Fibroblast of lung (primary cell): ENCODE data around the gene COG8. TPM values are rescaled to one million over a fixed set of nuclear protein-coding genes. Genes with fewer than 3 reads are reported as not detected.
A peak's percentile ranks its signal among the peaks of the same experiment; 100 is the strongest.

Experiments
- DNase-seq, 2 donors: peaks; one replicate each; pipeline versions ENCODE4 v3.0.0 to v3.0.0-alpha.2; 2010; ENCODE audit warnings: low read depth in 2 of 2
- H2AFZ ChIP-seq: 2 replicates; pipeline ENCODE4 v1.5.1; 2012; ENCODE audit warnings: low read length, control low read depth, inconsistent platforms
- H3K27ac ChIP-seq: 2 replicates; pipeline ENCODE4 v1.5.1; 2011; ENCODE audit warnings: low read length, control low read depth; ENCODE audit not compliant: insufficient read depth
- H3K27me3 ChIP-seq: 2 replicates; pipeline ENCODE4 v1.5.1; 2011; ENCODE audit warnings: mild to moderate bottlenecking, low read length; ENCODE audit not compliant: control insufficient read depth, insufficient read depth
- H3K36me3 ChIP-seq: 2 replicates; pipeline ENCODE4 v1.5.1; 2011; ENCODE audit warnings: low read length; ENCODE audit not compliant: control insufficient read depth, insufficient read depth
- H3K4me1 ChIP-seq: 2 replicates; pipeline ENCODE4 v1.5.1; 2011; ENCODE audit warnings: low read length; ENCODE audit not compliant: control insufficient read depth, insufficient read depth; ENCODE audit errors: extremely low read depth
- H3K4me2 ChIP-seq: 2 replicates; pipeline ENCODE4 v1.5.1; 2011; ENCODE audit warnings: low read length, control low read depth; ENCODE audit not compliant: insufficient read depth; ENCODE audit errors: extremely low read depth
- H3K4me3 ChIP-seq, 4 experiments: fragments of 200-600 bp in 1 of 4; sonication (generic) in 1 of 4; replicated peaks in 1 of 4; 2 replicates each; pipeline ENCODE4 v1.5.1; 2011 to 2016; ENCODE audit warnings: low read length in 4 of 4, low read depth in 3 of 4, mild to moderate bottlenecking in 3 of 4, control low read depth in 2 of 4, inconsistent platforms in 1 of 4, mixed read lengths in 1 of 4; ENCODE audit not compliant: insufficient read depth in 1 of 4; ENCODE audit errors: control extremely low read depth in 1 of 4
- H3K79me2 ChIP-seq: 2 replicates; pipeline ENCODE4 v1.5.1; 2012; ENCODE audit warnings: mild to moderate bottlenecking, low read length, inconsistent platforms; ENCODE audit not compliant: control insufficient read depth, insufficient read depth
- H3K9ac ChIP-seq: 2 replicates; pipeline ENCODE4 v1.5.1; 2011; ENCODE audit warnings: mild to moderate bottlenecking, low read length, control low read depth; ENCODE audit not compliant: insufficient read depth
- H3K9me3 ChIP-seq: 2 replicates; pipeline ENCODE4 v1.5.1; 2012; ENCODE audit warnings: low read depth, low read length; ENCODE audit not compliant: control insufficient read depth, insufficient read depth
- H4K20me1 ChIP-seq: 2 replicates; pipeline ENCODE4 v1.5.1; 2011; ENCODE audit warnings: low read length; ENCODE audit not compliant: control insufficient read depth, insufficient read depth; ENCODE audit errors: extremely low read depth
- CTCF ChIP-seq, 2 donors: IDR thresholded peaks in 1 of 2; conservative IDR thresholded peaks in 1 of 2; 1 replicate in 1 of 2; 2 replicates in 1 of 2; pipeline ENCODE4 v1.5.1; 2011 to 2012; ENCODE audit warnings: low read length in 2 of 2, control low read depth in 1 of 2, inconsistent platforms in 1 of 2, low read depth in 1 of 2, mild to moderate bottlenecking in 1 of 2
- EZH2 ChIP-seq: IDR thresholded peaks from 2 replicates; pipeline ENCODE4 v1.5.1; 2012; ENCODE audit warnings: low read length, control low read depth, mild to moderate bottlenecking; ENCODE audit errors: missing control alignments
- polyA plus RNA-seq, 2 donors: library from polyadenylated mRNA; depleted of rRNA in 1 of 2; stranded (reverse) in 1 of 2; unstranded in 1 of 2; fragments of >200 nt; gene quantifications; 2 replicates each; pipeline ENCODE4 v1.2.1, GENCODE V29; 2011 to 2012; ENCODE audit warnings: missing spikeins in 1 of 2
- total RNA-seq: library from RNA; depleted of rRNA; stranded (reverse); fragments of >200 nt; gene quantifications from 2 replicates; pipeline ENCODE4 v1.2.1, GENCODE V29; 2014

Gene COG8
- total and polyA plus RNA-seq, 2 donors (not counting 1 experiment from before 2014, with no cell fraction given) = 20.0 to 29.2 TPM

- DNase-seq = no peak
- no peak overlapping the region for H2AFZ ChIP-seq
- no peaks in the 10 kb centered on the region for H3K36me3 ChIP-seq
- no peaks in the 10 kb centered on the region for H4K20me1 ChIP-seq
- H3K27ac ChIP-seq = no peak overlapping the region
- H3K9ac ChIP-seq = no peak overlapping the region
- no peaks in the 10 kb centered on the region for H3K27me3 ChIP-seq
- H3K9me3 ChIP-seq = no peaks in the 10 kb centered on the region
- H3K4me2 ChIP-seq = peak overlapping the region; percentile 69
- TF ChIP-seq CTCF (conservative IDR thresholded peaks at IDR 0.05 in 1 of 2, IDR thresholded peaks at IDR 0.05 in 1 of 2; ENCODE audit: low read depth in 1 of 2, low read length in 2 of 2) = no peak
- TF ChIP-seq EZH2 = no peak
- no peak overlapping the region for H3K4me3 ChIP-seq
- peaks cover 15% of the 10 kb centered on the region for H3K79me2 ChIP-seq
- H3K4me1 ChIP-seq = peaks cover 23% of the 10 kb centered on the region
These were observed 62.0 kb downstream of the COG8 start for GRCh38 chr16:69277413-69277812.

Other genes starting within 250 kb of the COG8 start
- gene HAS3, start 233.9 kb downstream of the COG8 start, total RNA-seq = 0.26 and 0.33 TPM in 2 replicates
- gene HAS3, start 233.9 kb downstream of the COG8 start, polyA plus RNA-seq = 0.19 and 0.27 TPM in 2 replicates
- 39.0 and 55.7 TPM in 2 replicates for gene CHTF8, start 207.0 kb downstream of the COG8 start, total RNA-seq
- 74.3 and 83.0 TPM in 2 replicates for gene CHTF8, start 207.0 kb downstream of the COG8 start, polyA plus RNA-seq
- 14.4 and 14.9 TPM in 2 replicates for gene UTP4, start 206.9 kb downstream of the COG8 start, total RNA-seq
- gene UTP4, start 206.9 kb downstream of the COG8 start, polyA plus RNA-seq = 56.5 and 80.1 TPM in 2 replicates
- 39.5 and 63.3 TPM in 2 replicates for gene SNTB2, start 152.4 kb downstream of the COG8 start, total RNA-seq
- 45.3 and 51.8 TPM in 2 replicates for gene SNTB2, start 152.4 kb downstream of the COG8 start, polyA plus RNA-seq
- 30.0 and 39.8 TPM in 2 replicates for gene VPS4A, start 28.2 kb downstream of the COG8 start, total RNA-seq
- gene VPS4A, start 28.2 kb downstream of the COG8 start, polyA plus RNA-seq = 14.5 and 18.4 TPM in 2 replicates
- gene PDF, start 9.0 kb downstream of the COG8 start, total RNA-seq = 13.4 and 14.4 TPM in 2 replicates
- gene PDF, start 9.0 kb downstream of the COG8 start, polyA plus RNA-seq = 8.7 and 9.2 TPM in 2 replicates
- gene NIP7, start 208 bp upstream of the COG8 start, total RNA-seq = 20.0 and 28.2 TPM in 2 replicates
- gene NIP7, start 208 bp upstream of the COG8 start, polyA plus RNA-seq = 13.3 and 19.7 TPM in 2 replicates
- gene TMED6, start 12.2 kb upstream of the COG8 start, total RNA-seq = not detected in 2 replicates
- gene TMED6, start 12.2 kb upstream of the COG8 start, polyA plus RNA-seq = 0.08 TPM in 1 of 2 replicates, not detected in the other
- 9.8 and 16.3 TPM in 2 replicates for gene TERF2, start 46.4 kb upstream of the COG8 start, total RNA-seq
- gene TERF2, start 46.4 kb upstream of the COG8 start, polyA plus RNA-seq = 18.8 and 22.9 TPM in 2 replicates
- 37.2 and 87.4 TPM in 2 replicates for gene CYB5B, start 85.1 kb upstream of the COG8 start, total RNA-seq
- 220 and 248 TPM in 2 replicates for gene CYB5B, start 85.1 kb upstream of the COG8 start, polyA plus RNA-seq
- gene NFAT5, start 226.4 kb upstream of the COG8 start, total RNA-seq = 15.7 and 33.4 TPM in 2 replicates
- gene NFAT5, start 226.4 kb upstream of the COG8 start, polyA plus RNA-seq = 24.7 and 39.4 TPM in 2 replicates